Duodenal mucosa (tissue), 2 donors: ENCODE data around the gene ZBTB20.

Experiments used
- H3K27ac ChIP-seq: one replicate; pipeline ENCODE4 v1.7.0; 2013; ENCODE audit warnings: low read depth, low read length
- H3K27me3 ChIP-seq, 2 donors: one replicate each; pipeline ENCODE4 v1.7.0; 2013; ENCODE audit warnings: low read length in 2 of 2, control low read depth in 1 of 2; ENCODE audit not compliant: insufficient read depth in 2 of 2, control insufficient read depth in 1 of 2
- H3K36me3 ChIP-seq, 2 donors: one replicate each; pipeline ENCODE4 v1.7.0; 2013; ENCODE audit warnings: low read length in 2 of 2, control low read depth in 1 of 2; ENCODE audit not compliant: insufficient read depth in 2 of 2, control insufficient read depth in 1 of 2
- H3K4me1 ChIP-seq, 2 donors: one replicate each; pipeline ENCODE4 v1.7.0; 2013; ENCODE audit warnings: low read length in 2 of 2, control low read depth in 1 of 2; ENCODE audit not compliant: insufficient read depth in 2 of 2, control insufficient read depth in 1 of 2
- H3K4me3 ChIP-seq, 2 donors: one replicate each; pipeline ENCODE4 v1.7.0; 2013; ENCODE audit warnings: low read length in 2 of 2, low read depth in 1 of 2
- H3K9ac ChIP-seq, 2 donors: one replicate each; pipeline ENCODE4 v1.7.0; 2013; ENCODE audit warnings: low read length in 2 of 2, low read depth in 1 of 2
- H3K9me3 ChIP-seq, 2 donors: one replicate each; pipeline ENCODE4 v1.7.0; 2013; ENCODE audit warnings: low read length in 2 of 2, control low read depth in 1 of 2; ENCODE audit not compliant: control insufficient read depth in 1 of 2

Gene ZBTB20

DNA sequence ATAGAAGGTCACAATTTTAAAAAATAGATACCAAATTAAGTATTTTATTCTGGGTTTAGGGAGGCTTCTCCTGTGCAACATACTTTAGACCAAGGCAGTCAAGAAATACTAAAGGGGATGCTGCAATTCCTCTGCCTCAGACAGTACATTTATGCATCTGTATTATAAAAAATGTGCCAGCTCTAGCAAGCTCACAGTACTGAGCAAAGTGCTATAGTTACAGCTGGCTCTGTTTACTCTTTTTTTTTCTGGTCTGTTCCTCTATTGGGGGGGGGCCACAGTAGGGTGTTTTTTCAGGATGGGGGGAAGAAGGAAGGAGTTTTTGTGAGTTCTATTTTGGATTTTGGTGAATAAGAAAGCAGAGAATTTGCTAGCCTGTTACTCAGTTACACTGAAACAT is 668.3 kb downstream of the ZBTB20 start:
- H3K27ac ChIP-seq: no peak overlapping the region
- H3K9me3 ChIP-seq: no peaks in the 10 kb centered on the region
- no peaks in the 10 kb centered on the region for H3K27me3 ChIP-seq
- peaks cover 7 to 11% of the 10 kb centered on the region in 2 donors for H3K4me1 ChIP-seq
- H3K9ac ChIP-seq: no peak overlapping the region
- H3K4me3 ChIP-seq: no peak overlapping the region
- H3K36me3 ChIP-seq: no peaks in the 10 kb centered on the region

DNA sequence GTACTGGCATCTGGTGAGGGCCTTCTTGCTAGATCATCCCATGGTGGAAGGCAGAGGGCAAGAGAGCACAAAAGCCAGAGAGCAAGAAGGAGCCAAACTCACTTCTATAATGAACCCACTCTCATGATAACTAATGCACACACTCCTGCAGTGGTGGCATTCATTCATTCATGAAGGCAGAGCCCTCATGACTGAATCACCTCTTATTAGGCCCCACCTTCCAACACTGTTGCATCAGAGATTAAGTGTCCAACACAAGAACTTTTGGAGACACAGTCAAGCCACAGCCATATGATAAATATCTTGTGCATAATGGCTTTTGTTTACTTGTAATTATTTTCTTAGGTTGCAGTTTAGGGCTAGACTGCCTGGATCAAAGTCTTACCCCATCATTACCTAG is 670.6 kb downstream of the ZBTB20 start:
- no peak overlapping the region for H3K27ac ChIP-seq
- H3K27me3 ChIP-seq: no peaks in the 10 kb centered on the region
- H3K9me3 ChIP-seq: no peaks in the 10 kb centered on the region
- peaks cover 7 to 11% of the 10 kb centered on the region in 2 donors for H3K4me1 ChIP-seq
- no peak overlapping the region for H3K9ac ChIP-seq
- no peak overlapping the region for H3K4me3 ChIP-seq
- H3K36me3 ChIP-seq: no peaks in the 10 kb centered on the region

DNA sequence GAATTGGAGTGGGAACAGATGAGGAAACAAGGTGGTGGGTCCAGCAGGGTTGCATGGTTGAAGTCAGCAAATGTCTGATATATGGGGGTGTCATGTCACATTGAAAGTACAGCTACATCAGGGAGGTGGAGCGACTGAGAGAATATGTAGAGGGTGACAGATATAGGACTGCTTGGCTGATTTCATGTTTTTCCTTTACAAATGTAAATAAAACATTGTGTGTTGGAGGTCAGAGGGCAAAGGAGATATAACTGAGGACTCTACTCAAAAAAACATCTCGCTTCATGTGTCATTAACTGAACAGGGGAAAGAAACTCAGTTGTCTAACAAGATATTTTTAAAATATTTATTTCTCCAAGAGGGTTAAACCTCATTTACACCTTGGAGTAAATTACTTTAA is 675.6 kb downstream of the ZBTB20 start:
- H3K9ac ChIP-seq: no peak overlapping the region
- peaks cover 7 to 11% of the 10 kb centered on the region in 2 donors for H3K4me1 ChIP-seq
- no peak overlapping the region for H3K4me3 ChIP-seq
- H3K27me3 ChIP-seq: no peaks in the 10 kb centered on the region
- no peak overlapping the region for H3K27ac ChIP-seq
- H3K36me3 ChIP-seq: no peaks in the 10 kb centered on the region
- no peaks in the 10 kb centered on the region for H3K9me3 ChIP-seq

DNA sequence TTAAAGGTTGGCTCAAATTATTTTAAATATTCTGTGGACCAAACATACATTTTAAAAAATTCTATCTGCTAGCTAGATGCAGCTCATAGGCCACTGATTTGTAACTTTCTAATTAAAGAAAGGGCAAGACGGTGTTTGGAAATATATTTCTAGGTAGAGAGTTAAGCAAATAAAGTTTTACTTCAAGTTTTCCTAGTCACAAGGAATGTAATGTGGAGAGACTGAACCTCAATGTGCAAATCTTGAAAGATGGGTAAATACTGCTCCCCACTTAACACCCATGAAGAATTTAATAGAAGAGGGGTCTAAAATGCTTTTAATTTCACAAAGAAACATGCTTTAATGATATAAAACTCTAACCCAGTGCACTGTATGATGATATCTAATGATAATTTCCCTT is 678.0 kb downstream of the ZBTB20 start:
- no peaks in the 10 kb centered on the region for H3K27me3 ChIP-seq
- H3K4me1 ChIP-seq: peaks cover 0 to 6% of the 10 kb centered on the region in 2 donors
- H3K27ac ChIP-seq: no peak overlapping the region
- H3K9ac ChIP-seq: no peak overlapping the region
- H3K4me3 ChIP-seq: no peak overlapping the region
- no peaks in the 10 kb centered on the region for H3K36me3 ChIP-seq
- H3K9me3 ChIP-seq: no peaks in the 10 kb centered on the region

DNA sequence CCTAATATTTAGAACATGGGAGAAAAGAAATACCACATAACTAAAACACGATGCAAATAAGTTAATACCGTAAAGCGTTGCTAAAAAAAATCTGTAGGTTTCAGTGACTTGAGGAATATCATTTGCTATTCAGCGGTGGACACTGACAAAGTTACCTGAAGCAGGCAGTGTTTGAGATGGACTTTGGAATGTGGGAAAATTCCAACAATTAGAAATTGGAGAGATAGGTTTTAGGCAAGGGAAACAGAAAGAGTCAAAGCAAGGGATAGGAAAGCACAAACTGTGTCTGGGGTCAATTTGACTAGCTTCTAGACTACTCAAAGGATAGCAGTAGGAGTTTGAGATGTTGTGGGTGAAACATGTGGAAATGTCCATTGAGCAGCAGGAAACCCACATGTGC is 680.3 kb downstream of the ZBTB20 start:
- no peaks in the 10 kb centered on the region for H3K27me3 ChIP-seq
- H3K36me3 ChIP-seq: no peaks in the 10 kb centered on the region
- peaks cover 0 to 6% of the 10 kb centered on the region in 2 donors for H3K4me1 ChIP-seq
- H3K9me3 ChIP-seq: no peaks in the 10 kb centered on the region
- H3K9ac ChIP-seq: no peak overlapping the region
- H3K27ac ChIP-seq: no peak overlapping the region
- H3K4me3 ChIP-seq: no peak overlapping the region

DNA sequence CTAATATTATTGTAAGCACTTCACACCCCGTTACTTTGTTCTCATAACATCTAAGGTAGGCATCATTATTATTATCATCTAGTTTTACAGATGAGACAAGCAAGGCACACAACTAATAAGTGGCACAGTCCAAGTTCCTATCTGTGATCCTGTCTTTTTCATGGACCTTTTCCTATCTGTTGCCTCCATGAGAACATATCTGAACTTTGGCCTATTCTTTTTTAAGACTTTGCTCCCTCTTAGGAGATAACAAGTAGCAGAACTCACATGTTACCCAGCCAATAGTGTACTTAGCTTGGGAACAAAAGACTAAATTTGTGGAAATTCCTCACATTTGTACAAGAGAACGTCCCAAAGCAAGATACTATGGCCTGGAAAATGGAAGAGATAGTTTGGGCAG is 680.8 kb downstream of the ZBTB20 start:
- no peak overlapping the region for H3K27ac ChIP-seq
- no peak overlapping the region for H3K4me3 ChIP-seq
- no peak overlapping the region for H3K9ac ChIP-seq
- H3K36me3 ChIP-seq: no peaks in the 10 kb centered on the region
- peaks cover 0 to 6% of the 10 kb centered on the region in 2 donors for H3K4me1 ChIP-seq
- H3K27me3 ChIP-seq: no peaks in the 10 kb centered on the region
- no peaks in the 10 kb centered on the region for H3K9me3 ChIP-seq

DNA sequence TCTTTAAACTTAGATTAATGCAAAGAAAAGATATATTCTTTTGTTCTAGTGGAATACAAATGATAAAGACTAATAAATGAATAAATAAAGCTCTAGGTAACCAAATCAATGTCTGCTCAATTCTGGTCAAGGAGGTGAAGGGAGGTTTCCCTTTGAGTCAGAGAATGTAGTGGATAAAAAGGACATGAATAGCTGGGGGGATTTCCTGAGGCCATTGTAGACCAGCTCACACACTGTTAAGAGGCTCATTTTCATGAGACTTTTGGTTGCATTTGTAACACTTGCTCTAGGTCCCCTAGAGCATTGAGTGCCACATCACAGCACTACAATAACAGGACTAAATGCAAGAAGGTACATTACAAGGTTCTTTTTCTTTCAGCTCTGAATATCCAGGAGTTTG is 682.5 kb downstream of the ZBTB20 start:
- Histone ChIP-seq H3K4me1 (peaks cover 0 to 6% of the 10 kb centered on the region in 2 donors), H3K27me3 (no peaks in the 10 kb centered on the region), H3K36me3 (no peaks in the 10 kb centered on the region), H3K27ac (no peak overlapping the region), H3K9ac (no peak overlapping the region), H3K9me3 (no peaks in the 10 kb centered on the region), H3K4me3 (no peak overlapping the region)

DNA sequence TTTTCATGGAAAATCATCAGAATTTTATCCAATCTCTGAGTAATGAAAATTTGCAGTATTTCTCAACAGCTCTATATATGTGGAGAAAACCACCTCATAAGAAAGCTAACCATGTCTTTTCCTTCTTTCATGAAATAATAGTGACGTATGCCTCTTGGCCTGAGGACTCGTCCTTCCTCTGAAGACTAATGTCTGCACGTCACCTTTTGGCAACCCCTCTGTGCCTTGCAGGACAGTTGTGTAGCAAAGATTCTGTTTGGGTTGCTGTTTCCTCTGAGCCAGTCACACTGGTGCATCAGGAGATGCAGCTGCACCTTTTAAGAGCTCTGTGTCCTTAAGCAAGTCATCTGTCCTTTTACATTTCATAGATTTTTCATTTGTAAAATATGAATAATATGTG is 684.3 kb downstream of the ZBTB20 start:
- Histone ChIP-seq H3K4me3 (no peak overlapping the region), H3K9ac (no peak overlapping the region), H3K9me3 (no peaks in the 10 kb centered on the region), H3K4me1 (peaks cover 0 to 20% of the 10 kb centered on the region in 2 donors), H3K36me3 (no peaks in the 10 kb centered on the region), H3K27me3 (no peaks in the 10 kb centered on the region), H3K27ac (no peak overlapping the region)

DNA sequence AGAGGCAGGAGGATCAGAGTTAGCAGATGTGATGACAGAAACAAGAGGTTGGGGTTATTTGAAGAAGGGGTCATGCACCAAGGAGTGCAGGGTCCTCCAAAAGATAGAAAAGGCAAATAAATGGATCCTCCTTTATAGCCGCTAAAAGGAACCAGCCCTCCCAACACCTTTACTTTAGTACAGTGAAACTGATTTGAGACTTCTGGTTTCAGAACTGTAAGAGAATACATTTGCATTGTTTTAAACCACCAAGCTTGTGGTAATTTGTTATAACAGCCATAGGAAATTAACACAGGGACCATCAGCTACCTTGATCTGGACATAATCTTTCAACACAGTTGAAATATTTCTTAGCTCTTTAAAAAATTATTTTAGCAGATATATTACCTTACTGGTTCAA is 686.6 kb downstream of the ZBTB20 start:
- no peak overlapping the region for H3K27ac ChIP-seq
- H3K36me3 ChIP-seq: no peaks in the 10 kb centered on the region
- H3K27me3 ChIP-seq: no peaks in the 10 kb centered on the region
- no peak overlapping the region for H3K9ac ChIP-seq
- H3K4me1 ChIP-seq: peaks cover 1 to 17% of the 10 kb centered on the region in 2 donors
- no peaks in the 10 kb centered on the region for H3K9me3 ChIP-seq
- no peak overlapping the region for H3K4me3 ChIP-seq

DNA sequence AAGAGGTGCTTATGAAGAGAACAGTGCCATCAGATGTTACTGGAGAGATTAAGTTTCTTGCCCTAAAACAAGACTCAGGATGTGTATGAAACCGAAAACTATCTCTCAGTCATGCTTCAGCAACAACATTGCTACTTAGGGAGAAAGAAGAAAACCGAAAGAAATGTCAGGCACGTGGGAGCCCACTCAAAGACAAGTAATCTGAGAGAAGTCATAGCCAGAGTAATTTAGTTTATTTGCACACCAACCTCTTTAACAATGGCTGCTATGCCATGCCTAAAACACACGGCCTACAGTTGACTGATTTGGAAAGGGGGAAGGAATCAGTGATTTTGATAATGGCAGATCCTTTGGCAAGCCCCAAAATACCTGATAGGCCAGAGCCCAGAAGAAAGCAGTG is 690.3 kb downstream of the ZBTB20 start:
- Histone ChIP-seq H3K27ac (no peak overlapping the region), H3K27me3 (no peaks in the 10 kb centered on the region), H3K4me3 (no peak overlapping the region), H3K4me1 (peaks cover 14 to 26% of the 10 kb centered on the region in 2 donors), H3K9me3 (no peaks in the 10 kb centered on the region), H3K36me3 (no peaks in the 10 kb centered on the region), H3K9ac (no peak overlapping the region)

DNA sequence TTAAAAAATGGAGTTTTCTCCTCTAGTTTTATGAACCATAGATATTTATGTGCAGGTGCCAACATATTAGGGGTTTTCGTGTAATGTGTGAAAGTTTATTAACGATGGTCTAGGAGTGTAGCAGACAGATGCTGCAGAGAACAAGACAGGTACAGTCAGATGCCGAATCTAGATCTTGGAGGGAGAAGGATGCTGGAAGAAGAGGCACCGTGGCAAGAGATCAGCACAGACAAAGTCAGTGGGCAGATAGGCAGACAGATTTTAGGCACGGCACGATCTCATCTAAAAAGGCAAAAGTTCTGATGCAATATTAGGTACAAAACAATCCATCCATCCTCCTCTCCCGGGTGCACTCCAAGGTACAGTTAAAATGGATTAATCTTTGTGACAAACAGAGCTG is 691.7 kb downstream of the ZBTB20 start:
- H3K4me3 ChIP-seq: no peak overlapping the region
- H3K36me3 ChIP-seq: no peaks in the 10 kb centered on the region
- peaks cover 14 to 26% of the 10 kb centered on the region in 2 donors for H3K4me1 ChIP-seq
- no peaks in the 10 kb centered on the region for H3K9me3 ChIP-seq
- H3K9ac ChIP-seq: no peak overlapping the region
- H3K27ac ChIP-seq: no peak overlapping the region
- H3K27me3 ChIP-seq: no peaks in the 10 kb centered on the region
